Activated CD4-positive, CD25-positive, alpha-beta regulatory T cell treated with anti-CD3 and anti-CD28 coated beads, Interleukin-2, amount 50 U/mL, for 16 hours (primary cell): Measurements from ENCODE around the gene LIPN.
"Not testable (repeated sequence)": the region's sequence is repeated elsewhere in the genome, so short reads cannot be mapped to it uniquely, and the experiment has no call there.

Experiments used
- DNase-seq: peaks from one replicate; pipeline ENCODE4 v3.0.0-alpha.2; 2020; ENCODE audit warnings: low read depth, low spot score

Gene LIPN

GRCh38 chr10:88759366-88760101, at the start of gene LIPN:
Gene LIPN, plus strand, starts transcription at chr10:88760020. Its CDS starts 1,386 bp downstream, at chr10:88761406.
- DNase-seq, result no peak

- DNase-seq, result no peak
These were observed 44.3 kb upstream of the LIPN start for GRCh38 chr10:88715517-88715916.

GRCh38 chr10:88721392-88721791, 38.4 kb upstream of the LIPN start:
- no peak for DNase-seq

GRCh38 chr10:88725798-88726197, 34.0 kb upstream of the LIPN start:
- DNase-seq, result no peak

- DNase-seq, result no peak
These were observed 31.6 kb upstream of the LIPN start for GRCh38 chr10:88728107-88728763.

- DNase-seq, result no peak
These were observed 29.0 kb upstream of the LIPN start for GRCh38 chr10:88730864-88731263.

GRCh38 chr10:88731296-88731695, 28.5 kb upstream of the LIPN start:
- no peak for DNase-seq

- DNase-seq, result no peak
These were observed 26.6 kb upstream of the LIPN start for GRCh38 chr10:88733215-88733614.

- no peak for DNase-seq
These were observed 24.2 kb upstream of the LIPN start for GRCh38 chr10:88735661-88736060.

- DNase-seq, result not testable (repeated sequence)
These were observed 17.9 kb upstream of the LIPN start for GRCh38 chr10:88741921-88742320.

GRCh38 chr10:88742448-88742847, 17.4 kb upstream of the LIPN start:
- no peak for DNase-seq

- no peak for DNase-seq
These were observed 15.8 kb upstream of the LIPN start for GRCh38 chr10:88744002-88744401.

- no peak for DNase-seq
These were observed 14.2 kb upstream of the LIPN start for GRCh38 chr10:88745633-88746032.

GRCh38 chr10:88754287-88754686, 5.5 kb upstream of the LIPN start:
- no peak for DNase-seq

GRCh38 chr10:88755753-88756152, 4.1 kb upstream of the LIPN start:
- no peak for DNase-seq

- no peak for DNase-seq
These were observed 3.2 kb upstream of the LIPN start for GRCh38 chr10:88756660-88757059.

GRCh38 chr10:88762906-88763305, 3.1 kb downstream of the LIPN start:
- DNase-seq, result no peak

GRCh38 chr10:88763441-88763840, 3.6 kb downstream of the LIPN start:
- DNase-seq, result no peak

GRCh38 chr10:88764110-88764509, 4.3 kb downstream of the LIPN start:
- DNase-seq, result no peak

- DNase-seq, result no peak
These were observed 6.0 kb downstream of the LIPN start for GRCh38 chr10:88765816-88766215.

GRCh38 chr10:88769384-88769783, 9.6 kb downstream of the LIPN start:
- DNase-seq, result no peak

- DNase-seq, result no peak
These were observed 21.4 kb downstream of the LIPN start for GRCh38 chr10:88781206-88781605.

- no peak for DNase-seq
These were observed 22.4 kb downstream of the LIPN start for GRCh38 chr10:88782222-88782621.
